ENCODE data around the gene RAD51B. TPM values are rescaled to one million over a fixed set of nuclear protein-coding genes. Genes with fewer than 3 reads are reported as not detected.
A peak's percentile ranks its signal among the peaks of the same experiment; 100 is the strongest.

Gene RAD51B
- polyA plus RNA-seq, 1 experiment = 6.6 TPM

- Histone ChIP-seq H3K27ac (ENCODE audit: low read depth, low read length) (peak overlapping the region; percentile 31), H3K9me3 (ENCODE audit: control insufficient read depth, insufficient read depth, low read length) (no peaks in the 10 kb centered on the region; the same call in 1 of the 2 replicates), H3K4me3 (ENCODE audit: low read depth, low read length) (no peak overlapping the region), H3K27me3 (ENCODE audit: control insufficient read depth, insufficient read depth, low read length) (no peaks in the 10 kb centered on the region)
- CTCF ChIA-PET = interaction anchor here (1.5 kb wide), 1 partner anchor 95 kb away, joined by 4 read pairs; no protein-coding TSS in a partner anchor
- no peak for TF ChIP-seq CTCF (IDR thresholded peaks at IDR 0.05; ENCODE audit: low read depth, low read length)
- POLR2A ChIA-PET = interaction anchor here (1.9 to 3.2 kb wide), 2 partner anchors 91 to 99 kb away, joined by 6 to 15 read pairs; partner anchors contain the start of gene ZFP36L1
- no peak for DNase-seq (ENCODE audit: low read depth, low spot score)
Measured at GRCh38 chr14:68693926-68694325, 874.3 kb downstream of the RAD51B start.

GRCh38 chr14:68694516-68695235, 875.1 kb downstream of the RAD51B start:
- ChIA-PET CTCF (interaction anchor here (1.5 kb wide), 2 partner anchors 95 to 446 kb away, joined by 4 read pairs; no protein-coding TSS in a partner anchor), POLR2A (interaction anchor here (1.1 to 3.2 kb wide), 8 partner anchors 27 to 98 kb away, joined by 3 to 15 read pairs (median 4); partner anchors contain the start of gene ZFP36L1)
- Histone ChIP-seq H3K4me3 (ENCODE audit: low read depth, low read length) (no peak overlapping the region), H3K9me3 (ENCODE audit: control insufficient read depth, insufficient read depth, low read length) (no peaks in the 10 kb centered on the region; the same call in 1 of the 2 replicates), H3K27me3 (ENCODE audit: control insufficient read depth, insufficient read depth, low read length) (no peaks in the 10 kb centered on the region), H3K27ac (ENCODE audit: low read depth, low read length) (peak overlapping the region; percentile 92)
- TF ChIP-seq CTCF (IDR thresholded peaks at IDR 0.05; ENCODE audit: low read depth, low read length) = no peak
- DNase-seq (ENCODE audit: low read depth, low spot score) = no peak

- CTCF ChIA-PET = interaction anchor here (1.0 to 1.5 kb wide), 2 partner anchors 444 to 446 kb away, joined by 3 to 4 read pairs; no protein-coding TSS in a partner anchor
- Histone ChIP-seq H3K9me3 (ENCODE audit: control insufficient read depth, insufficient read depth, low read length) (no peaks in the 10 kb centered on the region; the same call in 1 of the 2 replicates), H3K27ac (ENCODE audit: low read depth, low read length) (peak overlapping the region; percentile 92), H3K4me3 (ENCODE audit: low read depth, low read length) (no peak overlapping the region), H3K27me3 (ENCODE audit: control insufficient read depth, insufficient read depth, low read length) (no peaks in the 10 kb centered on the region)
- POLR2A ChIA-PET = interaction anchor here (1.1 to 3.2 kb wide), 7 partner anchors 28 to 98 kb away, joined by 3 to 15 read pairs (median 4); partner anchors contain the start of gene ZFP36L1
- TF ChIP-seq CTCF (IDR thresholded peaks at IDR 0.05; ENCODE audit: low read depth, low read length) = no peak
- DNase-seq (ENCODE audit: low read depth, low spot score) = peak; percentile 98
Measured at GRCh38 chr14:68695326-68695768, 875.8 kb downstream of the RAD51B start.

GRCh38 chr14:68695856-68696255, 876.3 kb downstream of the RAD51B start:
- Histone ChIP-seq H3K9me3 (ENCODE audit: control insufficient read depth, insufficient read depth, low read length) (peaks cover 3% of the 10 kb centered on the region), H3K4me3 (ENCODE audit: low read depth, low read length) (no peak overlapping the region), H3K27ac (ENCODE audit: low read depth, low read length) (peak overlapping the region; percentile 75), H3K27me3 (ENCODE audit: control insufficient read depth, insufficient read depth, low read length) (no peaks in the 10 kb centered on the region)
- CTCF ChIA-PET = interaction anchor here (1.0 to 1.5 kb wide), 2 partner anchors 444 to 447 kb away, joined by 3 to 4 read pairs; no protein-coding TSS in a partner anchor
- POLR2A ChIA-PET = interaction anchor here (1.2 to 3.2 kb wide), 5 partner anchors 28 to 97 kb away, joined by 3 to 15 read pairs (median 4); partner anchors contain the start of gene ZFP36L1
- no peak for DNase-seq (ENCODE audit: low read depth, low spot score)
- no peak for TF ChIP-seq CTCF (IDR thresholded peaks at IDR 0.05; ENCODE audit: low read depth, low read length)

All from AG04450 (cell line).